NCI-H2227 (cell line): ENCODE measurements around the gene NDC80.
"Not testable (repeated sequence)": the region's sequence is repeated elsewhere in the genome, so short reads cannot be mapped to it uniquely, and the experiment has no call there.

Experiments used
- DNase-seq: peaks from one replicate; lab custom pipeline; 2025; ENCODE audit not compliant: unreplicated experiment; lab: John Stamatoyannopoulos, UW

NDC80 gene

GRCh38 chr18:2625217-2625616, 53.9 kb downstream of the NDC80 start:
- DNase-seq: no peak

GRCh38 chr18:2627821-2628276, 56.5 kb downstream of the NDC80 start:
- DNase-seq: peak; percentile 35

GRCh38 chr18:2629003-2629402, 57.6 kb downstream of the NDC80 start:
- DNase-seq: no peak

- no peak for DNase-seq
Observed at GRCh38 chr18:2635586-2635985, 64.2 kb downstream of the NDC80 start.

GRCh38 chr18:2636126-2636631, 64.8 kb downstream of the NDC80 start:
- no peak for DNase-seq

GRCh38 chr18:2641638-2642037, 70.3 kb downstream of the NDC80 start:
- no peak for DNase-seq

- no peak for DNase-seq
Observed at GRCh38 chr18:2642771-2643170, 71.4 kb downstream of the NDC80 start.

- no peak for DNase-seq
Observed at GRCh38 chr18:2644535-2644934, 73.2 kb downstream of the NDC80 start.

- DNase-seq: no peak
Observed at GRCh38 chr18:2651981-2652380, 80.6 kb downstream of the NDC80 start.

- DNase-seq: peak; percentile 28
Observed at GRCh38 chr18:2653467-2653866, 82.1 kb downstream of the NDC80 start.

GRCh38 chr18:2654169-2654927, 83.0 kb downstream of the NDC80 start:
- peak; percentile 41 for DNase-seq

- no peak for DNase-seq
Observed at GRCh38 chr18:2654928-2655177, 83.5 kb downstream of the NDC80 start.

GRCh38 chr18:2655178-2655953, 84.0 kb downstream of the NDC80 start, which contains the start of gene SMCHD1:
Gene SMCHD1, plus strand, starts transcription at chr18:2655726. Its CDS starts 350 bp downstream, at chr18:2656076.
- peak; percentile 91 for DNase-seq

- no peak for DNase-seq
Observed at GRCh38 chr18:2655954-2656236, 84.5 kb downstream of the NDC80 start.

GRCh38 chr18:2656237-2656980, 85.1 kb downstream of the NDC80 start:
- peak; percentile 53 for DNase-seq

- DNase-seq: no peak
Observed at GRCh38 chr18:2656981-2657512, 85.7 kb downstream of the NDC80 start.

GRCh38 chr18:2657788-2658458, 86.6 kb downstream of the NDC80 start:
- DNase-seq: no peak

- not testable (repeated sequence) for DNase-seq
Observed at GRCh38 chr18:2660849-2661248, 89.5 kb downstream of the NDC80 start.

- DNase-seq: not testable (repeated sequence)
Observed at GRCh38 chr18:2662288-2662687, 90.9 kb downstream of the NDC80 start.

GRCh38 chr18:2662990-2663389, 91.6 kb downstream of the NDC80 start:
- no peak for DNase-seq
